Bronchial epithelial cell (primary cell): Measurements from ENCODE around the gene MT1G. TPM values are rescaled to one million over a fixed set of nuclear protein-coding genes. Genes with fewer than 3 reads are reported as not detected.
"Not testable (repeated sequence)": the region's sequence is repeated elsewhere in the genome, so short reads cannot be mapped to it uniquely, and the experiment has no call there.

Experiments
- DNase-seq: peaks from one replicate; pipeline ENCODE4 v3.0.0-alpha.2; 2010; ENCODE audit warnings: low read depth
- FAIRE-seq: peaks from 2 replicates; lab custom pipeline; 2011; peaks lifted over from hg19 to GRCh38; lab: Jason Lieb, UNC
- H3K27me3 ChIP-seq: 2 replicates; pipeline ENCODE4 v1.5.1; 2011; ENCODE audit warnings: low read length; ENCODE audit not compliant: control insufficient read depth, insufficient read depth
- H3K36me3 ChIP-seq: 2 replicates; pipeline ENCODE4 v1.5.1; 2011; ENCODE audit warnings: low read length; ENCODE audit not compliant: control insufficient read depth, insufficient read depth
- H3K4me3 ChIP-seq: 2 replicates; pipeline ENCODE4 v1.5.1; 2011; ENCODE audit warnings: mild to moderate bottlenecking, low read depth, low read length, control low read depth
- CTCF ChIP-seq: IDR thresholded peaks from 2 replicates; pipeline ENCODE4 v1.5.1; 2011; ENCODE audit warnings: mild to moderate bottlenecking, moderate library complexity, low read length, control low read depth, inconsistent platforms; ENCODE audit not compliant: insufficient read depth, severe bottlenecking
- total RNA-seq: library from RNA; depleted of rRNA; stranded (reverse); fragments of >200 nt; gene quantifications from 2 replicates; pipeline ENCODE4 v1.2.1, GENCODE V29; 2014

MT1G gene
- total RNA-seq, 1 donor from 2014 or later = not detected

DNA sequence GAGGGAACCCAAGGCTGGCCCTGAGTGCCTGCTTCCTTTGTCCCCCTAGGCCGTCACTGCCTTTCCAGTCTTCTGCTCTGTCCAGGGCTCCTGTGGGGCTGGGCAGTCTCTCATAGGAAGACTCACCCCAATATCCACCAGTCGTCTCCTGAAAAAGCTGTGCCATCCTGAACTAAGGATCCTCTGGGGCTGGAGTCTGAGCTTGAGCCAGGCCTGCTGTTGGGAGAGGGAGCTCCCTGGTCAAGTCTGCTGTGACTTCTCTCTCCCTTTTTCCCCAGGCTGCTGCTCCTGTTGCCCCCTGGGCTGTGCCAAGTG lies 2.7 kb upstream of the MT1G start:
- Histone ChIP-seq H3K36me3 (no peaks in the 10 kb centered on the region), H3K27me3 (peaks cover 25% of the 10 kb centered on the region), H3K4me3 (no peak overlapping the region)
- TF ChIP-seq CTCF = no peak
- FAIRE-seq (no peak), DNase-seq (no peak)

- Histone ChIP-seq H3K36me3 (no peaks in the 10 kb centered on the region), H3K27me3 (peaks cover 25% of the 10 kb centered on the region), H3K4me3 (no peak overlapping the region)
- FAIRE-seq = no peak
- DNase-seq = no peak
- TF ChIP-seq CTCF = no peak
Measured at GRCh38 chr16:56669840-56670619, 2.2 kb upstream of the MT1G start.

- TF ChIP-seq CTCF = no peak
- Histone ChIP-seq H3K36me3 (no peaks in the 10 kb centered on the region), H3K4me3 (no peak within 1 kb of the TSS), H3K27me3 (peaks cover 25% of the 10 kb centered on the region)
- FAIRE-seq (no peak), DNase-seq (no peak)
Measured at GRCh38 chr16:56669005-56669839, 1.4 kb upstream of the MT1G start, which contains the start of gene MT1H. TSS of gene MT1H (plus strand) at chr16:56669814. CDS start at chr16:56669885, 71 bp downstream.

GRCh38 chr16:56665286-56666261 lies 2.3 kb downstream of the MT1G start:
- H3K4me3 ChIP-seq, DNase-seq, H3K36me3 ChIP-seq: not testable (repeated sequence)
- peaks cover 24% of the 10 kb centered on the region for H3K27me3 ChIP-seq
- FAIRE-seq = peak; percentile 94

DNA sequence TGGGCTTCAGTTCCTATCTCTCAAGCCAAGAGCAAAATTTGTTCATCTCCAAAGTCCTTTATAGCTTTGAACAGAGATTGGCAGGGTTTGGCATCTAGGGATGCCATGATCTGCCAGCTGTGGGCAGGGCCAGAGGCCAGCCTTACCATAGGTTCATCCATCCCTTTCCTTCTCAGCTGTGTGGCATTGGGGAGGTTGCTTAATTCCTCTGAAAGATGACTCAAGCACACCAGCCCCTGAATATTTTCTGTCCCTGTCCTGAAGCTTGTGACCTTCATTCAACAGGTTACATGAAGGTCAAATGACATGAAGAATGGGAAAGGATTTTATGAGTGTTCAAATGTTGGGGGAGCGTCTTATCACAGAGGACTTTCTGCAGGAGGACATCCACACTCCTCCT lies 3.4 kb downstream of the MT1G start:
- Histone ChIP-seq H3K4me3 (no peak overlapping the region), H3K27me3 (peaks cover 15% of the 10 kb centered on the region), H3K36me3 (no peaks in the 10 kb centered on the region)
- no peak for DNase-seq
- no peak for TF ChIP-seq CTCF
- no peak for FAIRE-seq
